Anterior cingulate cortex (tissue), 58 donors: Measurements from ENCODE around the gene WNT7B.

Experiments
- DNase-seq, 58 donors: peaks; one replicate each; lab custom pipeline; 2025; lab: John Stamatoyannopoulos, UW

Gene WNT7B

DNA sequence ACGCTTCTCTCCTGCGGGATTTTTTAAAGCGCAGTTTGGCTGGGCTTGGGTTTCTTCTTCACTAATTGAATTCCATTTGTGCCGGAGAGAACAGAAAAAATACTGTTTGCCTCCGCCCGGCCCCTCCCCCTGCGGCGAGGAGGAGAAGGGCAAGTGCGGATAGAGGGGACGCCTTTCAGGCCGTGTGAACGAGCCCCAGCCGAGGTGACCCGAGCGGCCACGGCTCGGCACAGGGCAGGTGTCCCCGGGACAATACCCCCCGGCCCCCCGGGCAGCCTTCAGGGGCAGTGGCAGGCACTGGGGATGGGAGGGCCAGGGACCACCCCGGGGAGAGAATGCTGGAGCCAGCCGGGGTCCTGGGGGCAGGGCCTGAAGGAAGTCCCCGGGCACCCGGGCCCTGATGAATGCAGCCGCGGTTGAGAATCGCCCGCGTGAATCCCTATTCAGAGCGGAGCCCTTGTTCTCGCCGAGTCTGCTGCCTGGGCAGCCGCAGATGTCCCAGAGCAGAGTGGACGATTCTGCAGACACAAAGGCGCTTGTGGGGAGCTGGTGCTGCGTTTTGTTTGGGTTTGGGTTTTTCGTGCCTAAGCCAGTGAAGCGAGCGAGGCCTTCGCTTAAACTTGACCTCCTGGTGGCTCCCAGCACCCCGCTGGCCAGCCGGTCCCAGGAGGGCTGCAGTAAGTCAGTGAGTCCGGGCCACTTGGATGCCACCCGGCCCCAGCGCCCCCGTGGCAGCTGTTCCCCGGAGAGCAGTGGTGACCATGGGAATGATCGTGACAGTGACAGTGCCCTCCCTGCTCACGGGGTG lies 96.0 kb downstream of the WNT7B start:
- DNase-seq = peak in 9 of 58 donors; percentile 24 to 48 (median 42)

DNA sequence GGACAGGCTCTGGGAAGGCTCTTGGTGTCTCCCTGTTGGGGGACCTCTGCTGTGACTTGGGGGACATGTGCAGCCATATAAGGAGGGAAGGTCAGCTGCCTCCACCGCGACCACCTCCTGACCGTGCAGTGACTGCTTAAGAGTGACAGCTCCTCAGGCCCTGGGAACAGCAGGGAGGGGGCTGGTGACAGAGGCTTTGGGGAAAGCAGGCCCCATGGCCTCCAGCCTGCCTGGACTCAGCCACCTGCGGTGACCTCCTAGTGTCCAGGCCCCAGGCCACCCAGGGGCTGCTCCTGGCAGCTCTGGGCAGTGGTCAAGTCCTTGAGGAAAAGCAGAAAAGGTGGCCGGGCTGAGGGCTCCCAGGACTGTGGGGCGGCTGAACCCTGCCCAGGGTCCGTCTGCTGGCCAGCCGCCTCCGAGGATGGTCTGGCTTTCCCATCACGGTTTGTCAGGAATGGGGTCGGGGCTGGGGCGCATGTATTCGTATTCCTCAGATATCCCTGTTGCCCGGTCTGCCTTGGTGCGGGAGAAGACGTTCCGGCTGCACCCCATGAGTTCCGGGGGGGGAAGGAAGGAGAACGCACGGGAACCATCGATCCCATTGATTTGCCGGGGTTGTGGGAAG lies 96.8 kb downstream of the WNT7B start:
- no peak for DNase-seq

DNA sequence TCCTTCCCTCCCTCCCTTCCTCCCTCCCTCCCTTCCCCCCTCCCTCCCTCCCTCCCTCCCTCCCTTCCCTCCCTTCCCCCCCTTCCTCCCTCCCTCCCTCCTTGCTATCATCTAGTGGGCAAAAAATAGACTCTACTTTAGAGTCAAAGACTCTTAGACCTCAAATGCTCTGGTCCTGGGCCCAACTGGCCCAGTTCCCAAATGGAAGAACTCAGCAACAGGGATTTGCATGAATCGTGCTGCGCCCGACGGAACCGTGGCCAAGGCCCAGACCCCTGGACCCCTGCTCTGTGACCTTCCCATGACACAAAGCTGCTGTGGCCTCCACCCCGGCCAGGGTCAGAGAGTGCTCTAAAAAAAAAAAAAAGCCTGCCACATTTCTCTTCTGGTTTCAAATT lies 97.4 kb downstream of the WNT7B start:
- peak in 1 of 58 donors; percentile 11 for DNase-seq

DNA sequence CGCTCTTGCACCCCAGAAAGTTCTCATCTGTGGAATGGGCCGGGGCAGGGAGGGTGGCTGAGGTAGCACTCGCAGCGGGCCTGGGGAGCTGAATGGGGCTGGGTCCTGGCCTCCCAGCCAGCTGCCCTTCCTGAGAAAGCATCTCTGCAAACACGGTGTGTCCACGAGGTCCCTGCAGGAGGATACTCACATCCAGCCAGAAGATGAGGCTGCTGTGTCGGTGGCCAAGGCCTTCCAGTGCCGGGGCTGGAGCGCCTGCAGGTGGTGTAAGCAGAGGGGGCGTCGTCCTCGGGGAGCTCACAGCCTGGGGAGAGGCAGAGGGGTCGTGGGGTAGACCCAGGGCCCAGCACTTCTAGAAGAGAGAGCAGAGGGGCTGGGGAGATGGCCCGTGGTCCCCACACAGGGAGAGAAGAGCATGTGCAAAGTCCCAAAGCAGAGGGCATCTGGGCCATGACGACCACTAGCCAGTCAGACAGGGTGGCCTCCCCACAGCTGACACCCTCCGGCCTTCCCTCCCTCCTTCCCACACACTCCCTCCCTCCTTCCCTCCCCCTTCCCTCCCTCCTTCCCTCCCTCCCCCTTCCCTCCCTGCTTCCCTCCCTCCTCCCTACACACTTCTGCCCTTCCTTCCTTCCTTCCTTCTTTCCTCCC lies 97.9 kb downstream of the WNT7B start:
- DNase-seq = no peak

DNA sequence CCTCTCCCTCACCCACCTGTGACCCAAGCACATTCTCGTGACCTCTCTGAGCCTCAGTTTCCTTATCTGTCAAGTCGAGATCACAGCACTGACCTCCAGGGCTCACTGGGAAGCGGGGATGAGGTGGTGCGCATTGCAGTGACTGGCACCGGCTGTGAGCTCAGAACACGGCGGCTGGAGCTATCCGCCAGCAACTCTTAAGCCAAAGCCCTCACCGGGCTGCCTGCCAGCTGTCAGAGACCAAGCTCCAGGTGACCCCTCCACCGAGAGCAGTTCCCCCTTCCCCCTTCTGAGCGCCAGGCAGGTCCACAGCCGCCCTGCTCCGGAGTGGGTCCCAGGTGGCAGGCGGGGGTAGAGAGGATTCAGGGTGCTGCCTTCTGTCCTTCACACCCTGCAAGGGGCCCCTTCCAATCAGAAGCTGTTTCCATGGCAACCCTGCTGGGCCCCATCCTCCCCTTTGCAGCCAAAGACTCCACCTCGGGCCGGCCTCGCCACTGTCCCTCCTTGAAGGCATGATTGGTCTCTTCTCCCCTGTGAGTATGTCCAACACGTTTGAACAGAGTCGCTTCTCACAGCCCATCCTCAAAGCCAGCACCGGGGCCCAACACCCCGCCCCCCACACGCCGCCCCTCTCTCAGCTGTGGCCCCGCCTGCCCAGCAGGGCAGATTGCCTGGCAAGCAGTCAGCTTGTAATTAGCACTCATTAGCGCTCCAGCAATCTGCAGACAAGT lies 98.7 kb downstream of the WNT7B start:
- DNase-seq = peak in 8 of 58 donors; percentile 20 to 50 (median 29)

DNA sequence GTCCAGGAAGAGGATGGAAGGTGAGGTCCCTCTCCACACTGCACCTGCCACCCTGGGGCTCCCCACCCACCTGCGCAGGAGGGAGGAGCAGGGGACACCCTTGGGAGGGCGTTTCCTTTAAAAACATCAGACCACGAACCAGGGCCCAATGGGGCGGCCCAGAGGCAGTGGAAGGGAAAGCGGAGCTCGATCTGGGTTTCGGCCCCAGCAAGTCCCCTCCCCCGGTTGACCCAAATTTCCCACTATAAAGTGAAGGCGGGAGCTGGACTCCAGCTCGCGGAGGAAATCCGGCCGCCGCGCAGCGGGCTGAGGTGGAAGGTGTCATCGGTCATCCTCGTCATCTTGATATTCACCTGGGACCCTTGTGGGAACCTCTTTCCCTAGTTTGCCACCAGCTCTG lies 99.3 kb downstream of the WNT7B start:
- DNase-seq = no peak

DNA sequence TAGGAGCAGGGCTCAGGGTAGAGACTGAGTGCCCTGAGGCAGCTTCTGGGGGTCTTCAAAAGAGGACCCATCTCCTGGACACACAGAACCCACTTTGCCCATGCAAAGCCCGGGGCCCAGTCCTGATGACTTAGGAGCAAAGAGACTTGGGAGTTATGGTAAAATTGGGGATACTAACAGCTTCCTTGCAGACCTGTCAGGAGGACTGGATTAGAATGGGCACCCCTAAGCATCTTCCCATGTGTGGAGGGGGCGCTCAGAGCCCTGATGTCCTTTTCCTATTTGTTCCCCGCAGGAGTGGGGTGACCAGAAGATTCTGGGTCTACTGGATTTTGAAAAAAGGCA lies 100.0 kb downstream of the WNT7B start:
- DNase-seq = no peak

DNA sequence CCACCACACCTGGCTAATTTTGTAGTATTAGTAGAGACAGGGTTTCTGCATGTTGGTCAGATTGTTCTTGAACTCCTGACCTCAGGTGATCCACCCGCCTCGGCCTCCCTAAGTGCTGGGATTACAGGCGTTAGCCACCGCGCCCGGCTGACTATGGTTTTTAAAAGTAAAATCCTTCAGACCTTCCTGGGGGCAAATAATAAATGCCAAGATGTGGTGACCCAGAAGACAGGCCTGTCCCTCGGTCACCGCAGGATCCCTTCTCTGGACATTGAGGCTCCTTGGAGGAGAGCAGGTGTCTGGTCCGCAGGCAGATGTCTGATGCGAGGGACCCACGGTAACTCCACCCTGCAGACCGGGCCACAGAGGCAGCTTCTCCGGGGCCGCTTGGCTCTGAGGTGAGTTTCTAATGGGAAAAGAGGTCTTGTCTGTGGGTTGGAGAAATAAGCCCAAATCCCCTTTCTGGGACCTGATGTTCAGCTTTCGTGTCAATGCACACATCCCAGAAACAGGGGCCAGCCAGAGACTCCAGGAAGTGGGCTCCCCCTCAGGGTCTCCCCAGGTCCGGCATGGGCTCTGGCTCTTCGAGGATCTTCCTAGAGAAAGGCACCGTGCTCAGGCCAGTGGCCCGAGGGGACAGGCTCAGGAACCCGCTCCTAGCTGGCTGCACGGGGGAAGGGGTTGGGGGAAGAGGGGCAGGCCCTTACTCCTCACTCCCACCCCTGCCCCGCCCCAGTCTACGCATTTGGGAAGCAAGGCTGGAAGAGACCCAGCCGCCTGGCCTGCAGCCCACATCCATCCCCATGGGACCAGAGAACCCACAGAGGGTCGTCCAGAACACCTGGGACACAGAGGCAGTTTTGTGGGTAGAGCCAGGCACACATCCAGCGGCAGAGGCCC lies 100.6 kb downstream of the WNT7B start:
- no peak for DNase-seq

DNA sequence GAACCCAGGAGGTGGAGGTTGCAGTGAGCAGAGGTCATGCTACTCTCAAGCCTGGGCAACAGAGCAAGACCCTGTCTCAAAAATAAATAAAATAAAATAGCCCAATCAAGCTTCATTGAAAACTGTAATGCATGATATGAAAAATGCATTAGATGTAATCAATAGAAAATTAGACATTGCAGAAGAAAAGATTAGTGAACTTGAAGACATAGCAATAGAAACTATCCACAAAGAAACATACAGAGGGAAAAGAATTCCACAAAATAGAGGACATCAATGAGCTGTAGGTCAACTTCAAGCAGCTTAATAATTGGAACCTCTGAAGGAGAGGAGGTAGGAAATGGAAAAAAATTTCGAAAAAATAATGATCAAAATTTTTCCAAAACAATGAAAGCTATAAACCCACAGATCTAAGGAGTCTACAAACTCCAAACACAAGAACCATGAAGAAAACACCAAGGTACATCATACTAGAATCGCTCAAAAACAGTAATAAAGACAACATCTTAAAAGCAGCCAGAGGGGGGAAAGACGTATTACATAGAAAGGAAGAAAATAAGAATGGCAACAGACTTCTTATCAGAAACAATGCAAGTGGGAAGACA lies 104.2 kb downstream of the WNT7B start:
- no peak for DNase-seq

DNA sequence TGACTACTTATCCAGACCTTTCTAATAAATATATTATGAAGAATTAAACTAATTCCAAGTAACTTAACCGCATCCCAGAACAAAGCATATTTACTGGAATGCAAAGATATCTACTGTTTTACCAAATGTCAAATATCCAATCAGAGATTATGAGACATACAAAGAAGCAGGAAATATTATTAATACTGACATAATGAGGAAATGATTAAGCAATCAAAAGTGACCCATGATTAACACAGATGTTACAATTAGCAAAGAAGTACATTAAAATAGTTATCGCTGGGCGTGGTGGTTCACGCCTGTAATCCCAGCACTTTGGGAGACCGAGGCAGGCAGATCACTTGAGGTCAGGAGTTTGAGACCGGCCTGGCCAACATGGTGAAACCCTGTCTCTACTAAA lies 105.2 kb downstream of the WNT7B start:
- DNase-seq = no peak
